SIG-M5 (cell line): Measurements from ENCODE around the gene PAPOLG.
"Not testable (repeated sequence)": the region's sequence is repeated elsewhere in the genome, so short reads cannot be mapped to it uniquely, and the experiment has no call there.

Source experiments
- DNase-seq: peaks from one replicate; lab custom pipeline; 2025; lab: John Stamatoyannopoulos, UW

PAPOLG gene

DNA sequence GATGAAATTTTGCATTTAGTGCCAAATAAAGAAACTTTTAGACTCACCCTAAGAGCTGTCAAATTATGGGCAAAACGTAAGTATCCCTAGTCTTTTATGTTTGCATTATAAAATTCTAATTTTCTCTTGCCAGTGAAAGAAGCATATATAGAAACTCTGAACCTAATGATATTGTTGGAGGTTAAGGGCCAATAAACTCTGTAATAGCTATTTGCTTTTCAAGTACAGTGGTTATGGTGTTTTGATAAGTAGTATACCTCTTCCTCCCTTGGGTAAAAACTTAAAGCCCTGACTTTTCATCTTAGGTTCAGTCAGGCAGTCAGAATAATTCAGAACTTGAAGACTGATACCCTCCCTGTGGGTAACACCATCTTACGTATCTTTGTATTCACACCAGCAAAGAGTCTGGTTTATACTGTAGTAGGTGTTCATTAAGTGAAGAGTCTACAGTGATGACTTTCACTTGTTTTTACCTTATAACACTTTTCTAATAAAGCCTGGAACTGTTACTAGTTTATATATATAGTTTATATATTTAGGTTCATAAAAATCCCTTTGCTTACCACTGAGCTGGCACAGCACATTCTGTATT lies 19.1 kb downstream of the PAPOLG start:
- no peak for DNase-seq

DNA sequence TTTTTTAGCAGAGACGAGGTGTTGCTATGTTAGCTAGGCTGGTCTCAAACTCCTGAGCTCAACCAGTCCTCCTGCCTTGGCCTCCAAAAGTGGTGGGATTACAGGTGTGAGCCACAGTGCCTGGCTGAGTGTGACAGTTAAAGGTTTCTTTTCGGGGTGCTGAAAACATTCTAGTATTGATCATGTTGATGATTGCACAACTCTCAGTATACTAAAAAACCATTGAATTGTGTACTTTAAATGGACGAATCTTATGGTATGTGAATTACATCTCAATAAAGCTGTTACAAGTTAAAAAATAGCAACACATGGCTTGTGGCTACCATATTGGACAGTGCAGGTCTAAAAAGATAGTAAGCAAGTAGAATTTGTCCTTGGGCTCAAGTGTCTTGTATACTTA lies 22.3 kb downstream of the PAPOLG start:
- DNase-seq: no peak

DNA sequence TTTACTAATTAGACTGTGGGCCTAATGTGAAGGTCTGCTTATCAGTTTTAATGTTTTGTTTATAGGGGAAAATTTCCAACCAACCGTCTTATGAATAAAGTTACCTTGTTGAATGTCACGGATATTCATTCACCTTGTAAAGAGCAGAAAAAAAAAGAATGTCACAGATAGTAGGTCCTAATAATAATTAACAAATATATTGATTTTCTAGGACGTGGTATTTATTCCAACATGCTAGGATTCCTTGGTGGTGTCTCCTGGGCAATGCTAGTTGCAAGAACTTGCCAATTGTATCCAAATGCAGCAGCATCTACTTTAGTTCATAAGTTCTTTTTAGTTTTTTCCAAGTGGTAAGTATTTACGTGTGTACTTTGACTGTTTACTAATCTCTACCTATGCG lies 23.4 kb downstream of the PAPOLG start:
- no peak for DNase-seq

DNA sequence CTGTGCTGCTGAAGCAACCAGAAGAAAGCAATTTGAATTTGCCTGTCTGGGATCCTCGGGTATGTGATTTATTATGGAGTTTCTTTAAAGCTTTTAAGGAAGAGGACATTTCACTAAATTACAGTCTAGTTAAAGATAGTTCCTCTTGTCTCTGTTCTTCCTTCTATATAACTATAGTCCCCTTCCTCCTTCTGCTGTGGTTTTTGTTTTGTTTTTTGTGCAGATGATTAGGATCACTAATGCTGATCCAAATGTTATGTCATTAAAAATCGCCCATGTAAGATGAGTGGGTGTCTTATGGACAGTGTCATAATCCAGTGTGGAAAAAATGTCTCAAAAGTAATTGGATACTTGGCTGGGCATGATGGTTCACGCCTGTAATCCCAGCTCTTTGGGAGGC lies 24.7 kb downstream of the PAPOLG start:
- DNase-seq: no peak

DNA sequence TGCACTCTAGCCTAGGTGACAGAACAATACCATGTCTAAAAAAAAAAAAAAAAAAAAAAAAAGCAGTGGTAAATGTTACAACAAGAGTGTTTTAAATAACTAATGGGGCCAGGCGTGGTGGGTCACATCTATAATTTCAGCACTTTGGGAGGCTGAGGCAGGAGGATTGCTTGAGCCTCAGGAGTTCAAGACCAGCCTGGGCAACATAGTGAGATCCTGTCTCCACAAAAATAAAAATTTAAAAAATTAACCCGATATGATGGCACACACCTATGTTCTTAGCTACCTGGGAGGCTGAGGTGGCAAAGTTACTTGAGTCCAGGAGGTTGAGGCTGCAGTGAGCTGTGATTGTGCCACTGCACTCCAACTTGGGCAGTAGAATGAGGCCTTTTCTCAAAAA lies 37.1 kb downstream of the PAPOLG start:
- DNase-seq: no peak

DNA sequence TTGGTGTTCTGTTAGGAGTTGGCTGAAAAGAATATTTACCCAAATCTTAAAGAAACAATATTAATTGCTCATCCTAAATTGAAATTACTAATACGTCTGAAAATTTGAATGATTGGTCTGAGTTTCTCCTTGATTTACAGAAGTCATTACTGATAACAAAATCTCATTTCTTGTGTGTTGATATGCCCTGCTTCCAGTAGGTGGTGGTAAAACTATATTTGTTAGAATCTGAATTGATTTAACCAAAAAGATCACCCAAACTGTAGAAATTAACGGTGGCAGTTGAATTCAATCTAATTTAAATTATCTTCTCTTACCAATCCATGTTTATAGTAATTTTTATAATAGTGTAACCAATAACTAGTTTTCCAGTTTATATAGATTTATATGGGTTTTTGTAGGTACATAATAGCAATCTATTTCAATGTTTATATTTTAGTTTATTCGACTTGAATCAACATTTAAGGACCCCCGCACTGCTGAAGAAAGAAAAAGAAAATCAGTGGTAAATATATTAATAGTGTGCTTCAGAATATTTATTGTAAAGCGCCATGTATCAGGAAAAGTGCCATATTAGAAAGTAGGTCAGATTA lies 38.3 kb downstream of the PAPOLG start:
- no peak for DNase-seq

DNA sequence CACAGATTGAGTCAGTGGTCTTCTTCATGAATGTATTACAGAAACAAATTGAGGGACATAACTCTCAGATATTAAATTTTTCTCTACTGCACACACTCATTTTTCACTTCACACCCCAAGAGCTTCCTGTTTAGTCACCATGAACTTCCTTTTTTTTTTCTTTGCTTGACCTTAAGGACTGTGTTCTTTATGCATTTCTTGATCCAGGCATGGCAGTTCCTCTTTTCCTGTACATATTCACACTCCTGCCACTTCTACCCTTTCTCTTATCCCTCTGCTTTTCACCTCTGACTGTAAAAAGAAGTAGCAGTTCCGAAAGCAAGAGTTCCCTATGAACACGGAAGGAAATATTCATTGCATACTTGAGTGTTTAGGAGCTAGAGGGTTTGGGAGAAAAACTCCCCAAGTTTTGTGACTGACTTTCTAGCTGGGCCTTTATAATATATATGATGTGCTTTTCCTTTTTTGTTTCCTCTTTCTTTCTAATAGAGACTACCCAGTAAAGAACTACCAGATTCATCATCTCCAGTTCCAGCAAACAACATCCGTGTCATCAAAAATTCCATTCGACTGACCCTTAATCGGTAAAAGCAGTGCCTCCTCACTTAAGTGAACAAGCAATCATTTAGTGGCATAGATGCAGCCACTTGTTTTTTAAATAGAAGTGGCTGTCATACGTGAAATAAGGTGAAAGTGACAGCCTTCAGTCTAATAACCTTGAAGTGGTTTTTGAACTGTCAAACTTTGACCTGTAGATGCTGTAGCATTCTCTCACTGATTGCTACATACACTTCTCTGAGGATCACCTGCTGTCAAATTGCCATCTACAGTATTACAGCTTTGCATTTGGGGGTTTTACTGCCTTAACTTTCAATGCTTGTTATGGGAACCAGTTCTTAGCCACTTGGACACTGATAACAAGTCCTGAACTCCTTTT lies 40.8 kb downstream of the PAPOLG start:
- peak; percentile 98 for DNase-seq

DNA sequence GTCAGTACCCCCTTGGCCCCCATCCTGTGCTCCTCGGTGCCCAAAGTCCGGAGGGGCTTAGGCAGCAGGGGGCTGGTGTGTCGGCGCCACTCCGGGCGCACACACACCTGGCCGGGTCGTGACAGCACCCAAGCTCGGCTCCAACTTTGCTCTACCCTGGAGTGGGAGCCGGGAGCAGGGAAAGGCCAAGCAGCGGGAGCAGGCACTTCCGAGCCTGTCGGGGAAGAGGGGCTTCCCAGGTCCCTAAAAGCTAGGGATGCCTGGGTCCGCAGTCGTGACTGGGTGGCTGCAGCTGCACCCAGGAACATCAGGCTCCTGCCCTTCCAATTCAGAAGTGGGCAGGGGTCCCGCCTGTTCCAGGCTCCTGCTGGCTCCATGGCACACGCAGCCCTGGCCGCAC lies 48.4 kb downstream of the PAPOLG start:
- DNase-seq: no peak

DNA sequence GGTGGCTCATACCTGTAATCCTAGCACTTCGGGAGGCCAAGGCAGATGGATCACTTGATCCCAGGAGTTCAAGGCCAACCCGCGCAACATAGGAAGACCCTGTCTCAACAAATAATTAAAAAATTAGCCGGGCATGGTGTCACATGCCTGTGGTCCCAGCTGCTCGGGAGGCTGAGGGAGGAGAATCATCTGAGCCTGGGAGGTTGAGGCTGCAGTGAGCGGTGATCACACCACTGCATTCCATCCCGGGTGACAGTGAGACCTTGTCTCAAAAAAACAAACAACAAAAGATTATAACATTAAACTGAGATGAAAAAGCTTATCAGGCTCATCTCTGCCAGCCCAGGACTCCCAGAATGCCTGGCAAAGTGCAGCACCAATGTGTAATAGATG lies 50.5 kb downstream of the PAPOLG start:
- DNase-seq: no peak

DNA sequence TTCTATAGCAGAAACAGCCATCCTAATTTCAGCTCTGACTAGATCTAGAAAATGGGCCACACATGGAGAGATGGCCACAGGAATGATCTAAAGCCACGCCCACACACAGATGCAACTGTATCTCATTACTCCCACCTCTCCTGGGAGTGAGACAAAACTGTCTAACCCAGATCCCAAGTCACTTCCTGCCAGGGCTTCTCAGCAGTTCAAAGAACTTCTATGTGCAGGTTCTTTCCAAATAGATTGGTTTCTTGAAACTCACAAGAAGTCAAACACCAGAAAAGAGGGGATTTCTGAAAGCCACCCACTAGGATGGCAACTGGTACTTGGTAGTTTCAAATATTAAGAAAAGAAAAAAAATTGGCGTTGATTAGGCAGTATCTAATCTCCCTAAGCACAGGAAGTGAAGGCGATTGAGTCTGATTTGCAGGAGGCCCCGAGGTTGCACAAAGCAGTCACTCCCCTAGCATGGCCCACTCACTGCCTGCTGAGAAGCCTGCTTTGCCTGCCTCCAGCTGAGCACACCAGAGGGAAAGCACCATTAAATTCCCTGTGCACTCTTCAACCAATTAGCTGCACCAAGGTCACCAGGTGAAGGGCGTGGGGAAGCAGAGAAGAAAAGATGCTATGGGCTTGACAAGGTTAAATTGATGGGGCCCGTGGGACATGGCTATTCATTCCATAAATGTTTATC lies 51.1 kb downstream of the PAPOLG start:
- DNase-seq: no peak

DNA sequence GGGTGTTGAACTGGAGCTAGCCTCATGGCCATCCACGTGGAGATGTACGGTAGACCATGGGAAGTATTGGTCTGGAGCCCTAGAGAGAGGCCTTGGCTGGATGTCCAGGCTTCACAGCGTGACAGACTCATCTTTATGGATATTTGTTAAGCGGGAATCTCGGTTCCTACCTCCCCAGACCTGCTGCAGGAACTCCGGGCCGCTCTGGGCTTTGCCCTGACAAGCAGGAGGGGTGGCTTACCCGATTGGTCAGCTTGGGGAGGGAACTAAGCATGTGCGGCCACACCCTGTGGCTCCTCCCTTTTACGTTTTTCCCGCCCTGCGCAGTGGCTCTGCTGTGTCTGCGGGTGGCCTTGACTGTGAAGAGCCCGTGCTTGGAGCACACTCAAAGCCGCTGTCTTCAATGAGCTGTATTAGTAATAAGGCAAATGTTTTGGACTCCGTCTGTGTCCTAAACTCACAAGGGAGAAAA lies 52.3 kb downstream of the PAPOLG start:
- DNase-seq: no peak

DNA sequence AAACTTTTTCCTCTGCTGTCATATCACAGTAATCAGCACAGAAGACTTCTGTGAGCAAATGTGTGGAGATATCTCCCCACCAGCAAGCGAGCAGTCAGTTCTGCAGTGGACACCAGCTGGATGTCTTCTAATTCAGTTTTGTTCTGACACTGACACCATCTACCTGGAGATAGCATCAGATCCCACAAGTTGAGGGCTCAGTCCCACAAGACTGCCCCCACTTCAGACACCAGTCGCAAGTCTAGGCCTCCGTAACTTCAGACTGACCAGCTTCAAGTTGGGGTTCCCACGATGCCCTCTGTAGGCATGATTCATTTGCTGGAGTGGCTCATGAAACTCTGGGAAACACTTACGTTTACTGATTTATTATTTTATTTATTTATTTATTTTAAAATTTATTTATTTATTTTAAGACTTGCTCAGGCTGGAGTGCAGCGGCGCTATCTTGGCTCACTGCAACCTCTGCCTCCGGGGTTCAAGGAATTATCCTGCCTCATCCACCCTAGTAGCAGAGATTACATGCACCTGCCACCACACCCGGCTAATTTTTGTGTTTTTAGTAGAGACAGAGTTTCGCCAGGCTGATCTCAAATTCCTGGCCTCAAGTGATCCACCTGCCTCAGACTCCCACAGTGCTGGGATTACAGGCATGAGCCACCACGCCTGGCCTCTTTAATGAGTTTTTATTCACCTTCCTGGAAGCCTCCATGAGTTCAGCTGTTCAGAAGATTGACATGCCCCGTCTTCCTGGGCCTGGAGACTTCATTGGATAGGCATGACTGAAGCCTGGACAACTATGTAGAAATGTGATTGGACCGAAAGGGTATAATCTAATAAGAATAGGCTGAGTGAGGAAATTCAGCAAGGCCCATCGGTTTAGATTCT lies 55.7 kb downstream of the PAPOLG start:
- DNase-seq: no peak

DNA sequence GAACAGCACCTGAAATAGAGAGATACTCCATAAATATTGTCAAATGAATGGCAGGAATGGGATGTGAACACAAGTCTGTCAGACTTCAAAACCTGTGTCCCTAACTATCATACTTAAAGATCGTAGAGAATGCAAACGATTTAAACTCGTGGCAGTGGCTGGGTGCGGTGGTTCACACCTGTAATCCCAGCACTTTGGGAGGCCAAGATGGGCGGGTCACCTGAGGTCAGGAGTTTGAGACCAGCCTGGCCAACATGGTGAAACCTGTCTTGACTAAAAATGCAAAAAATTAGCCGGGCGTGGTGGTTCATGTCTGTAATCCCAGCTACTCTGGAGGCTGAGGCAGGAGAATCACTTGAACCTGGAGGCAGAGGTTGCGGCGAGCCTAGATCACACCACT lies 61.1 kb downstream of the PAPOLG start:
- not testable (repeated sequence) for DNase-seq

DNA sequence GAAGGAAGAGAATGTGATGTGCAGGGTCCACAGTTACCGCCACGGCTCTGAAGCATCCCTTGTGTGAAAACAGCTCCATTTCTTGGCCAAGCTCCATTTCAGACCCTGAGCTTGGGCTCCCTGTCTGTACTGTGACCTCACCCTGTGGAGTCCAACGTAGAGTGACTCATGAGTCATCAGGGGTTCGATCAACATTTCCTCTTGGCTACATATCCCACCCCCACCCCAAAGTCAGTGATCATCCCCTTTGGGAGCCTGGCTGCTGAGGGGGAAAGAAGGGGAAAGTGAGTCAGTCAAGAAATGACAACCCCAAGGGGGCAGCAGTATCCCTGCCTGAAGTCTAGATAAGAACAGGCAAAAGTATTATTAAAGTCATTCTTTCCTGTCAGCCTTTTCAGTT lies 62.2 kb downstream of the PAPOLG start:
- no peak for DNase-seq

DNA sequence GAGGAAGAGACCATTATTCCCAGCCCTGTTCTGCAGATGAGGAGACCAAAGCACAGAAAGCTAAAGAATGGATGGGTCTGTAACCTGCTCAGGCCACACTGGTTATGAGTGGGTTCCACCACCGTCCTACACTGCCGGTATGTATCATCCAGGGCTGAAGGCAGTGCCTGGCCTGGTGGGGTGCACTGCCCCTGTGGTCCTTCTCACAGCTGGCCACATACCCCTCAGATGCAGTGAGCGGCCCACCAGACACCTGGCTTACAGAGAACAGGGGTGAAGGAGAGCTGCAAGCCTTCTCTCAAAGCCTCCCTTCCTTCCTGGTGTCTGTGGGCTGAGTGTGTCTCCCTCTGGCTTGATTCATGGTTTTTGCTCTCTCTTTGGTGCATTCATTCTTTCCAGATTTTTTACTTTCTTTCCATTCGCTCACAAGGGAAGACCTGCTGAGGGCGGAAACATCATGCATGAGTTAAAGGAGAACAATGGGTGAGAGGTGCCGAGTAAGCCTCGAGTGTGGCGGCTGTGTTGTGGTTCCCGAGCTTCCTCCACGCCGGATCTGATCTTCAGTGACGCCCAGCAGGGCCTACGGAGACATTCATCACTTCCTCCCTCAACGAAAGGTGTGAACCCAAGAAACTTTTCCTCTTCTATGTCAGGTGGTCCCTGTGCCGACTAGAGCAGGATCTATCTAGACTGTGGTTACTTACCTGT lies 63.2 kb downstream of the PAPOLG start:
- no peak for DNase-seq

DNA sequence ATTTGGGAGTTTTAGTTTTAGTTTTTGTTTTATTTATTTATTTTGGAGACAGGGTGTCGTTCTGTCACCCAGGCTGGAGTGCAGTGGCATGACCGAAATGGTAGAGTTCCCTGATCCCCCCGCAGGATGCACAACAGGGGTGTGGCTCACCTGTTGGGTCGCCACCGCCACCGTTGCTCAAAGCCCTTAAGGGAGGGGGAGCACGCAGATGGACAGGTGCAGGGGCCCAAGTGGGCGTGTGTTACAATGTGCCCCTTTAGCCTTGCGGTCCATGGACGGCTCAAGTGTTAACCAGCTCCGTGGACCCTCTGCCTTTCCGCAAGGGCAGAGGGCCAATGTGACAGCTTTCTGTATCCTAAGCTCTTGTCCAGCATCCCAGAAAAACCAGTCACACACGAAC lies 63.9 kb downstream of the PAPOLG start:
- no peak for DNase-seq

DNA sequence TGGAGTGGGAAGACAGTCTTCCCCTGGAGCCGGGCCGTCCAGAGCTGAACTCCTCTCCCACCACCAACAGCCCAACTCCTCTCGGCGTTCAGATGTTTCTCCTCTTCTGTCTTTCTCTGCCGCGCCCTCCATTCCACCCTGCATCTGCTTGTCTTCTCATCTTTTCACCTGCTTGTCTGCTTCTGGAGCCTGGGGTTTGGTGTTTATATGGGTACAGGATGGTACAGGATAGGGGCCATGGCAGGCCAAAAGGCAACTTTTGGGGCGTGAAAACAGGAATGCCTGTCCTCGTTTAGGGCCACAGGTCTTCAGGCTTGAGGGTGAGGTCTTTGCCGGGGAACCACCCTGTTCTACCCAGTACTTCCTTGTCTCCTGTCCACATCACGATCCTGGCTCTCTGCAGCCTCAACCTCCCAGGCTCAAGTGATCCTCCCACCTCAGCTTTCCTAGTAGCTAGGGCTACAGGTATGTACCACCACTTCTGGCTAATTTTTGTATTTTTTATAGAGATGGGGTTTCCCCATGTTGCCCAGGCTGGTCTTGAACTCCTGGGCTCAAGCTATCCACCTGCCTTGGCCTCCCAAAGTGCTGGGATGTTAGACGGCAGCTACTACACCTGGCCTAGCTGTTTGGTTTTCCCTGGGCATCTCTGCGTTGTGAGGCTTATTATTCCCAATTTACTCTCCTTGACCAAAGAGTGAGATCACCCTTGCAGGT lies 64.5 kb downstream of the PAPOLG start:
- no peak for DNase-seq

DNA sequence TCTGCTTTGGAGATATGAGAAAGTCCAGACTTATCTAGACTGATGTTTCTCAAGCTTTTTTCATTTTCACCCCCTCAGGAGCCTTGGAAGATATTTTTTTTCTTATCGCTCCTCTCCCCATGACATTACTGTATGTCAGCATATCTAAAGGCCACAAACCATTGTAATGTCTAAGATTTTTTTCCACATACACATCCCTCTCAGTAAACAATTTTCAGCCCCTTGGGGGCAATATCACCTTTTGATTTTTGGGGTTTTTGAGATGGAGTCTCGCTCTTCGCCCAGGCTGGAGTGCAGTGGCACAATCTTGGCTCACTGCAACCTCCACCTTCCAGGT lies 65.0 kb downstream of the PAPOLG start:
- no peak for DNase-seq

DNA sequence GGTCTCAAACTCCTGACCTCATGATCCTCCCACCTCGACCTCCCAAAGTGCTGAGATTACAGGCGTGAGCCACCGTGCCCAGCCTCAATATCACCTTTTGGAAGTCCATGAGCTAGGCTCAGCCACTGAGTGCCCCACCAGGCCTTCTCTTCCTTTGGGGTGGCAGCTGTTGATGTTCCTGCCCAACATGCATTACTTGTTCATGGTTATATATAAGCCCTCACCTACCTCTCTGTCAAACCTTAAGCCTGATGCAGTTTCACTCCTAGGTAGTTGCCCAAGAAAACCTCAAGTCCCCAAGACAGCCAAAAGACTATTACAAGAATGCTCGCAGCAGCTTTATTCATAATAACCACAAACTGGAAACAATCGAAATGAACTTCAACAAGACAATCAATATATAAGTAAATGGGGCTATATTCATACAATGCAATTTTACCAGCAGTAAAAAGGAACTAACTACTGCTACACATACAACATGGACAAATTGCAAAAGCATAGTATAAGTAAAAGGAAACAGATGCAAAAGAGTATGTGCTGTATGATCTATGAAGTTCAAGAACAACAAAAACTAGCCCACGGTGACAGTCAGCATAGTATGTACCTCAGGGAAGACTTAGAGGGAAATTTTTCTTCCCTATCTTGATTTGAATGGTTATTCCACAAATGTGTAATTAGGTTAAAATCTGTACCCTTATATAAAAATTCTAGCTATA lies 65.7 kb downstream of the PAPOLG start:
- no peak for DNase-seq

DNA sequence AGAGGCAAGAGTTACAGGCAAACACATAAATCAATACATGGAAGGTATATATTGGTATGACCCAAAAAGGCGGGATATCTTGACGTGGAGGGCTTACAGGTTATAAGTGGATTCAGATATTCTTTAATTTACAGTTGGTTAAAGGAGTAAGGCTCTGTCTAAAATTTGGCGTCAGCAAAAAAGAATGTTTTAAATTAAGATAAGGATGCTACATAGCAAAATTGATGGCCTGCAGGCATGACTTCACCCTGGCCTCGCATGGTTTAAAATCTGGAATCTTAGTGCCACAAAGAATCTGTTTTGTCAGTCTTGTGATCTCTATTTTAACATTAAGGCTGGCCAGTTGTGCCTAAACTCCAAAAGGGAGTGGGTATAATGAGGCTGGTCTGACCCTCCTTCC lies 66.9 kb downstream of the PAPOLG start:
- DNase-seq: no peak
